GM23338 (cell line): ENCODE data around the gene TCP11. TPM values are rescaled to one million over a fixed set of nuclear protein-coding genes. Genes with fewer than 3 reads are reported as not detected.

Source experiments
- ATAC-seq: fragments of 200-7000 bp; cut with Tn5 transposase; 3 replicates; pipeline ENCODE4 v1.9.1; 2020
- DNase-seq: peaks from one replicate; pipeline ENCODE4 v3.0.0-alpha.2; 2015; ENCODE audit warnings: low spot score
- H2AFZ ChIP-seq: fragments of 200-600 bp; sonication (generic); 2 replicates; pipeline ENCODE4 v1.8.0; 2016; ENCODE audit warnings: antibody characterized with exemption, mild to moderate bottlenecking, moderate library complexity
- H3F3A ChIP-seq: fragments of 200-600 bp; sonication (generic); replicated peaks from 2 replicates; pipeline ENCODE4 v1.8.0; 2017; ENCODE audit warnings: antibody characterized with exemption, mixed run types, low read depth
- H3K27ac ChIP-seq: fragments of 200-600 bp; sonication (generic); 2 replicates; pipeline ENCODE4 v1.6.1; 2016; ENCODE audit warnings: low read depth
- H3K27me3 ChIP-seq: fragments of 200-600 bp; sonication (generic); 2 replicates; pipeline ENCODE4 v1.8.0; 2016; ENCODE audit warnings: mild to moderate bottlenecking, mixed run types, moderate library complexity; ENCODE audit not compliant: insufficient read depth
- H3K36me3 ChIP-seq: fragments of 200-600 bp; sonication (generic); 2 replicates; pipeline ENCODE4 v1.8.0; 2016; ENCODE audit warnings: mild to moderate bottlenecking; ENCODE audit not compliant: insufficient read depth
- H3K4me1 ChIP-seq: fragments of 200-600 bp; sonication (generic); 2 replicates; pipeline ENCODE4 v1.8.0; 2016; ENCODE audit warnings: mild to moderate bottlenecking, moderate library complexity; ENCODE audit not compliant: insufficient read depth
- H3K4me2 ChIP-seq: fragments of 200-600 bp; sonication (generic); 2 replicates; pipeline ENCODE4 v1.7.1; 2017; ENCODE audit warnings: mixed run types
- H3K4me3 ChIP-seq: fragments of 200-600 bp; sonication (generic); 2 replicates; pipeline ENCODE4 v1.6.1; 2016; ENCODE audit warnings: mixed run types
- H3K79me2 ChIP-seq: fragments of 200-600 bp; sonication (generic); replicated peaks from 2 replicates; pipeline ENCODE4 v1.8.0; 2017; ENCODE audit warnings: mild to moderate bottlenecking; ENCODE audit not compliant: insufficient read depth
- H3K9me2 ChIP-seq: fragments of 200-600 bp; sonication (generic); 2 replicates; pipeline ENCODE4 v1.8.0; 2017; ENCODE audit not compliant: insufficient read depth
- H4K20me1 ChIP-seq: fragments of 200-600 bp; sonication (generic); replicated peaks from 2 replicates; pipeline ENCODE4 v1.8.0; 2017; ENCODE audit warnings: mild to moderate bottlenecking; ENCODE audit not compliant: insufficient read depth
- H3K27ac Mint-ChIP-seq: 2 replicates; pipeline ENCODE4 v1.8.0; 2020; ENCODE audit warnings: inconsistent platforms, mild to moderate bottlenecking, moderate library complexity, mixed read lengths
- H3K27me3 Mint-ChIP-seq: 3 replicates; pipeline ENCODE4 v1.8.0; 2022; ENCODE audit warnings: low read depth, mild to moderate bottlenecking, moderate library complexity, mixed read lengths, inconsistent platforms; ENCODE audit not compliant: insufficient read depth, poor library complexity
- H3K36me3 Mint-ChIP-seq: 3 replicates; pipeline ENCODE4 v1.8.0; 2021; ENCODE audit warnings: low read depth, mild to moderate bottlenecking, inconsistent platforms, moderate library complexity, mixed read lengths
- H3K4me1 Mint-ChIP-seq: 3 replicates; pipeline ENCODE4 v1.8.0; 2020; ENCODE audit warnings: mild to moderate bottlenecking, inconsistent platforms, mixed read lengths
- H3K4me3 Mint-ChIP-seq: 3 replicates; pipeline ENCODE4 v1.8.0; 2021; ENCODE audit warnings: moderate library complexity, mild to moderate bottlenecking, inconsistent platforms, mixed read lengths
- H3K9me3 Mint-ChIP-seq: 3 replicates; pipeline ENCODE4 v1.8.0; 2020; ENCODE audit warnings: moderate library complexity, mild to moderate bottlenecking, inconsistent platforms, mixed read lengths
- ETS1 ChIP-seq: IDR thresholded peaks from 2 replicates; pipeline ENCODE4 v1.6.1; 2016; ENCODE audit warnings: antibody characterized with exemption
- EZH2phosphoT487 ChIP-seq: fragments of 200-600 bp; sonication (generic); IDR thresholded peaks from one replicate; pipeline ENCODE4 v1.8.1; 2018; ENCODE audit warnings: antibody characterized with exemption; ENCODE audit not compliant: unreplicated experiment
- JUNB ChIP-seq: IDR thresholded peaks from one replicate; pipeline ENCODE4 v1.6.1; 2016; ENCODE audit warnings: antibody characterized with exemption; ENCODE audit not compliant: unreplicated experiment
- NANOG ChIP-seq: IDR thresholded peaks from 2 replicates; pipeline ENCODE4 v1.6.1; 2016; ENCODE audit warnings: antibody characterized with exemption, borderline replicate concordance
- POLR2AphosphoS5 ChIP-seq: IDR thresholded peaks from 2 replicates; pipeline ENCODE4 v1.6.1; 2016; ENCODE audit warnings: antibody characterized with exemption, low read depth
- REST ChIP-seq: IDR thresholded peaks from one replicate; pipeline ENCODE4 v1.6.1; 2018; ENCODE audit warnings: antibody characterized with exemption; ENCODE audit not compliant: unreplicated experiment
- STAT1 ChIP-seq: IDR thresholded peaks from one replicate; pipeline ENCODE4 v1.6.1; 2016; ENCODE audit warnings: antibody characterized with exemption; ENCODE audit not compliant: unreplicated experiment
- ZNF114 ChIP-seq: fragments of 250-450 bp; sonication (Bioruptor Pico); IDR thresholded peaks from 2 replicates; pipeline ENCODE4 v1.5.0; 2020; ENCODE audit warnings: mild to moderate bottlenecking, moderate library complexity
- ZNF331 ChIP-seq: fragments of 250-450 bp; sonication (Bioruptor Pico); IDR thresholded peaks from 2 replicates; pipeline ENCODE4 v1.5.0; 2020; ENCODE audit warnings: low read depth, mild to moderate bottlenecking, moderate library complexity
- ZNF462 ChIP-seq: fragments of 250-450 bp; sonication (Bioruptor Pico); IDR thresholded peaks from 2 replicates; pipeline ENCODE4 v1.5.0; 2020; ENCODE audit warnings: mild to moderate bottlenecking, moderate library complexity
- polyA plus RNA-seq: library from polyadenylated mRNA; unstranded; fragments of >200 nt; fragmentation: Nextera tagmentation; extraction: Ambion mirVana; gene quantifications from 2 replicates; pipeline ENCODE4 v1.2.1, GENCODE V29; 2016
- total RNA-seq: library from RNA; depleted of rRNA; stranded (reverse); fragments of >200 nt; shearing (Covaris generic); gene quantifications from 2 replicates; pipeline ENCODE4 v1.2.3, GENCODE V29; 2014

Gene TCP11
- total and polyA plus RNA-seq, 2 experiments from 2014 or later: not detected

- Mint-ChIP-seq H3K4me1 (peaks cover 5% of the 10 kb centered on the region; the same call in 2 of the 3 replicates), H3K9me3 (no peaks in the 10 kb centered on the region), H3K36me3 (no peaks in the 10 kb centered on the region), H3K27ac (no peak overlapping the region), H3K27me3 (peaks cover 7% of the 10 kb centered on the region), H3K4me3 (no peak overlapping the region)
- Histone ChIP-seq H3K9me2 (no peaks in the 10 kb centered on the region; the same call in 1 of the 2 replicates), H3K27ac (no peak overlapping the region), H2AFZ (no peak overlapping the region), H3K4me3 (no peak overlapping the region), H3K27me3 (peaks cover 27% of the 10 kb centered on the region), H3F3A (peaks cover 8% of the 10 kb centered on the region; the same call in 1 of the 2 replicates), H3K36me3 (no peaks in the 10 kb centered on the region), H3K4me2 (no peak overlapping the region), H3K79me2 (no peaks in the 10 kb centered on the region), H3K4me1 (no peaks in the 10 kb centered on the region; the same call in 1 of the 2 replicates), H4K20me1 (no peaks in the 10 kb centered on the region; the same call in 1 of the 2 replicates)
- no peak for ATAC-seq
- DNase-seq: no peak
- TF ChIP-seq NANOG: no peak
Measured at GRCh38 chr6:35184580-35185301, 43.6 kb upstream of the TCP11 start.

- ATAC-seq: no peak
- peaks cover 11% of the 10 kb centered on the region for H3K4me1 Mint-ChIP-seq
Measured at GRCh38 chr6:35183935-35184334, 42.8 kb upstream of the TCP11 start.

More at GRCh38 chr6:35183935-35184334, 42.8 kb upstream of the TCP11 start:
- H3F3A ChIP-seq: peaks cover 8% of the 10 kb centered on the region; the same call in 1 of the 2 replicates
- Mint-ChIP-seq H3K4me3 (no peak overlapping the region), H3K9me3 (no peaks in the 10 kb centered on the region), H3K36me3 (no peaks in the 10 kb centered on the region), H3K27me3 (peaks cover 7% of the 10 kb centered on the region), H3K27ac (no peak overlapping the region)
- no peaks in the 10 kb centered on the region; the same call in 1 of the 2 replicates for H3K4me1 ChIP-seq
- H3K27ac ChIP-seq: no peak overlapping the region
- H3K4me3 ChIP-seq: no peak overlapping the region
- H2AFZ ChIP-seq: no peak overlapping the region
- peaks cover 27% of the 10 kb centered on the region for H3K27me3 ChIP-seq
- TF ChIP-seq ZNF331 (CRISPR knock-in tag) (no peak), REST (no peak), ZNF114 (CRISPR knock-in tag) (no peak), POLR2AphosphoS5 (no peak), JUNB (no peak), ETS1 (no peak), ZNF462 (no peak), EZH2phosphoT487 (no peak), STAT1 (no peak)
- no peak for DNase-seq
- H3K79me2 ChIP-seq: no peaks in the 10 kb centered on the region
- no peaks in the 10 kb centered on the region; the same call in 1 of the 2 replicates for H4K20me1 ChIP-seq
- H3K4me2 ChIP-seq: no peak overlapping the region
- H3K36me3 ChIP-seq: no peaks in the 10 kb centered on the region
- H3K9me2 ChIP-seq: no peaks in the 10 kb centered on the region; the same call in 1 of the 2 replicates
